ENCODE data around the gene ANKRD34C.

Gene ANKRD34C

GRCh38 chr15:79329171-79329611, 46.7 kb downstream of the ANKRD34C start:
- Histone ChIP-seq H3K4me1 (ENCODE audit: control insufficient read depth, insufficient read depth, low read length) (no peaks in the 10 kb centered on the region), H3K27me3 (ENCODE audit: control insufficient read depth, insufficient read depth, low read length) (no peaks in the 10 kb centered on the region), H3K36me3 (ENCODE audit: control insufficient read depth, insufficient read depth, low read length) (peaks cover 11% of the 10 kb centered on the region; the same call in 1 of the 2 replicates), H3K4me3 (ENCODE audit: low read depth, low read length) (no peak overlapping the region), H3K9ac (ENCODE audit: low read depth, low read length) (no peak overlapping the region), H3K27ac (ENCODE audit: low read depth, low read length) (no peak overlapping the region), H3K9me3 (ENCODE audit: control insufficient read depth, insufficient read depth, low read length) (no peaks in the 10 kb centered on the region)
